Activated CD4-positive, CD25-positive, alpha-beta regulatory T cell treated with anti-CD3 and anti-CD28 coated beads, Interleukin-2, amount 50 U/mL, for 24 hours (primary cell): ENCODE measurements around the gene L3MBTL2.
"Not testable (repeated sequence)": the region's sequence is repeated elsewhere in the genome, so short reads cannot be mapped to it uniquely, and the experiment has no call there.

ENCODE experiments used
- ATAC-seq, 2 donors: fragments of 150-1000 bp; cut with Tn5 transposase; one replicate each; pipeline ENCODE4 v1.10.0; 2021; ENCODE audit warnings: mild to moderate bottlenecking in 1 of 2, moderate library complexity in 1 of 2

The L3MBTL2 gene

GRCh38 chr22:41241133-41241676 is 36.1 kb downstream of the L3MBTL2 start:
- no peak for ATAC-seq

- ATAC-seq: no peak
Observed at GRCh38 chr22:41242396-41243117, 37.4 kb downstream of the L3MBTL2 start.

GRCh38 chr22:41243361-41243760 is 38.2 kb downstream of the L3MBTL2 start:
- no peak for ATAC-seq

GRCh38 chr22:41245917-41246499 is 40.9 kb downstream of the L3MBTL2 start:
- ATAC-seq: no peak

GRCh38 chr22:41247703-41248102 is 42.6 kb downstream of the L3MBTL2 start:
- no peak for ATAC-seq

DNA sequence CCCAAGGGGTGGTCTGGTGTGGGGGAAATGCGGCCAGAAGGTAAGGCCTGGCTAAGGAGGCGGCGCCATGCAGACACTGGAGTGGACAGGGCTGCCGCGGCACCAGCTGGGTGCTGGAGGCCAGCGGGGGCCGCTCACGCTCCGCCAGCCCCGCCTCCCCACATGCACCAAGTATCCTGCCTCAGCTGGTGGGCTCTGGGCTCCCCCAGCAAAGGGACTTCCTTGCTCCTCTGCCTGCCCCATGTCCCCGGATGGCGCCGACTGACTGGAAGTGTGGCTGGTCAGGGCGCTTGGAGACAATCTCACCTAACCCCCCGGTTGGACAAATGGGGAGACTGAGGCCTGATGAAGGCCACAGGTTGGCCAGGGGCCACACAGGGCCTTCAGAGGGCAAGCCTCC is 43.2 kb downstream of the L3MBTL2 start:
- no peak for ATAC-seq

DNA sequence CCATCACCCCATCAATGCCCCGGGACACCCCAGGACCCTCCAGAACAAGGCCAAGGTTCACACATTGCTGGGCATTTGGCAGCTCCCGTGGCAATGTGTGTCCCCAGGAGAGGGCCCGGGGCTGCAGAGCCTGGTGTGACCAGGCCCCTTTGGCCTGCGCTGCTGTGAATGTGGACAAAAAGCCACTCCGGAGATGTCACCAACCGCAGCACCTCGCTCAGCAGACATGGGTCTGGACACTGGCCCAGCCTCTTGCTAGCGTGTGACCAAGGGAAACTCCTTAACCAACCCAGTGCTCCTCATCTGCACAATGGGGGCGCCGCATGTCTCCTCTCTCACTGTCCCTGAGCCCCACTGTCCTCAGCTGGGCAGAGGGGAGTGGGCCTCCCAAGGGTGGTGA is 43.6 kb downstream of the L3MBTL2 start:
- no peak for ATAC-seq

DNA sequence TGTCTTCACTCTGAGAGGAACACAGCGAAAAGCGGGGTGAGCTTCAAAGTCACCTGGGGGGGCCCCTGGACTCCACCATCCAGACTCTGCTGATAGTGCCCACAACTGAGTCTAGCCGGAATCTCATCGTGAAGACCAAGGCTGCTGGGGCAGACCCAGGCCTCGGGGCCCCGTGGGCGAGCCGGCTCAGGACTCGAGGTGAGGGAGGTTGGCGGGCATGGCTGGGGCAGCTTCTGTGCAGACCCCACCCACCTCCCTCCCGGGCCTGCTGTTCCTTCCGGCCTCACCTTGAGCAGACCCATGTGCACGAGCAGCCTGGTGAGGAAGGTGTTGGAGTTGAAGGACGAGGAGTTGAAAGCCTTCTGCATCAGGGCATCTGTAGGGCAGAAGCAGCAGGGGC is 44.3 kb downstream of the L3MBTL2 start:
- no peak for ATAC-seq

DNA sequence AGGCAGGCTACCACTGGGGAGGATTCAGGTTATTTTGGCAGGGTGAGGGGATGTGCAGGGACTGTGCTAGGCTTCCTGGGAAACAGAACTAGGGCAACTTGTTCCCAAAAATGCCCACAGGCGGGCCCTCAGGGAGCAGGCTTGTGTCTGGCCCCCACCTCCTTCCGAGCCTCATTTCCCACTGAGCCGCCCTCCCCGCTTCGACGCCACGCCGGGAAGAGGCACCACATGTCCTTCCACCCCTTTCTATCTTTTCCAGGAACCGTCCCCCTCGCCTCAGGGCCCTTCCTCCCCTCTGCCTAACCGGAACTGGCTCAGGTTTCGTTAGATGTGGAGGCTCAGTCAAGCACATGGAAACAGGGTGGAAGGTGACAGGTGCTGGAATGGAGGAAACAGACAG is 45.0 kb downstream of the L3MBTL2 start:
- ATAC-seq: no peak

GRCh38 chr22:41252365-41252764 is 47.3 kb downstream of the L3MBTL2 start:
- ATAC-seq: no peak

- no peak for ATAC-seq
Observed at GRCh38 chr22:41254230-41254629, 49.1 kb downstream of the L3MBTL2 start.

DNA sequence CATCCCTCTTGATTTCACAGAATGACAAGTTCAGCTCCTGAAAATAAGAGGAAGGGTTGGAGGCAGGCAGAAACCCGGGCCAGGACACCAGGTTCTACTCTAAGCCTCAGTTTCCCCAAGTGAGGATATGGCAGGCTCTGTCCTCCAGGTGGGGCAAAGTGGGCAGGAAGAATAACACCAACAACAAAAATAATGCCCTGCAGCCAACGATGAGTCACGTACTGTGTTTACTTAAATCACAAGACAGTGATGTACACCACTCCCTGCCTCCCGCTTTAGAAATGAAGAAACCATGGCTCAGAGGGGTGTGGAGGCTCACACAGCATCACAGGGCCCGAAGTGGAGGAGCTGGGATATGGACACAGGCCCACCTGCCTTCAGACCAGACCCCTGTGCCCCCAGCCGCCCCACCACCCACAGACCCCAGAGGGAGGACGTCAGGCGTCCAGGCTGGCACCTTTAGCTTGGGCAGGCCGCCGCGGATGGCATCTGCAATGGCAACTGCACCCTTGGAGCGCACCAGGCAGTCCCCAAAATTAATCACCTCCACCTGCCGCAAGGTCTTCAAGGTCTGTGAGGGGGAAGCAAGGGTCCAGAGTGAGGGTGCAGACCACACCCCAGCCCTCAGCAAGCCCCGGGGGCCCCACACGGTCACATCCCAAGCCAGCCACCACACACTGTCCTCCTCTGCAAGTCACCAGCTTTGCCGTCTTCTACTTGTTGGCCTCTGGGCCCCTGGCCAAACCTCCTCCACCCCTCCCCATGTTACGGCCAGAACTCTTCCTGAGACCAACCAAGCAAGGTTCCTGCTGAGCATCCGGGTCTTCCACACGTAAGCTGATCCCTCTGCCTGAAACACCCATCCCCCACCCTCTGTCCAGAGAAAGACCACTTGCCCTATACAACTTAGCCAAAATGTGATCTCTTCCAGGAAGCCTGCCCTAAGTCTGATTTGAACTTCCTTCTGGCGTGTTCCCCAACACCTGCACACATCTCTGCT is 51.4 kb downstream of the L3MBTL2 start:
- no peak for ATAC-seq

GRCh38 chr22:41257696-41258095 is 52.6 kb downstream of the L3MBTL2 start:
- no peak for ATAC-seq

- ATAC-seq: not testable (repeated sequence)
Observed at GRCh38 chr22:41259756-41260155, 54.6 kb downstream of the L3MBTL2 start.

DNA sequence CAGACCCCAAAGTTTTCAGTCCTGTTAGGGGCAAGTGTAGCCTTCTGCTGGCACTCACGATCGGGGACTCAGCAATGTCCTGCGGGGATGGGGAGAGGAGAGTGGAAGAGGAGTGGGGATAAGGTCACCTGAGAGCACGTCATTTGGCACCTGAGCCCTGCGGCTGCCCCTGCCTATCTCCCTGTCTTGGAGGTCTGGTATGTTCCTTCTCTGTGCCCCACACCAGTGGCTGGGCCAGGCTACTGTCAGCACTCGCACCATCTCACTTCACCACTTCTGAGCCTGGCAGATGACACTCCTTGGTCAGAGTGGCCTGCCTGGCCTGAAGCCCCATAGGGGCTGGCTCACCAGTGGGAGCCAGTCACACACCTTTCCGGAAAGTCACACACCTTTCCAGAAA is 55.8 kb downstream of the L3MBTL2 start:
- no peak for ATAC-seq

DNA sequence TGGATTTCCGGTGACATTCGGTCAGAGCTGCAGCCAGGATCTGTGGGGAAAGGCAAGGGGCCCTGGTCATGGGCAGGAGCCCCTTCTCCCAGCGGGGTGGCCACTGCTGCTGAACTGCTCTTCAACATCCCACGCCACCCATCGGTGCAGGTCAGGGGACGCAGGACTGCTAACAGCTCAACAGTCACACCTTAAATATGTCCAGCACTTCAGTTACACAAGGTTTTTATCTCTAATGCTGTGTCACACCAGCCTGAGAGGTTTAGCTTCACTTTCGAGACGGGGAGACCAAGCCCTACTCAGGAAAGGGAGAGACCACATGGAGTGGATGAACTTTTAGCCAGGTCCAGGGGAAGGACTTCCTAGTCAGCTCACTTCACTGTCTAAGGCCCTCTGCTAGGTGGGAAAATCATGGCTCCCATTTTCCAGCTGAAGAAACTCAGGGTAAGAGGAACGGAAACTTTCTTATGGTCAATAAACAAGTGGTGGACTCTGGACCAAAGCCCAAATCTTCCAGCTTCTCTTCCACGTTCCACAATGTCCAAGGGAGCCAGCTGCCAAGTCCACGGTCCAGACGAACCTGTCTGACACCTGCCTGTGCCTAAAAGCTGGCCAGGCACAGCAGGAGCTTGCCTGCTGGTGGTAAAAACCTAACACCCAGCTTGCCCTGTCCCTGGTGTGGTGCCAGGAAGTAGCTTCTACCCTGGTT is 56.6 kb downstream of the L3MBTL2 start:
- ATAC-seq: no peak

GRCh38 chr22:41262250-41262765 is 57.2 kb downstream of the L3MBTL2 start:
- no peak for ATAC-seq

DNA sequence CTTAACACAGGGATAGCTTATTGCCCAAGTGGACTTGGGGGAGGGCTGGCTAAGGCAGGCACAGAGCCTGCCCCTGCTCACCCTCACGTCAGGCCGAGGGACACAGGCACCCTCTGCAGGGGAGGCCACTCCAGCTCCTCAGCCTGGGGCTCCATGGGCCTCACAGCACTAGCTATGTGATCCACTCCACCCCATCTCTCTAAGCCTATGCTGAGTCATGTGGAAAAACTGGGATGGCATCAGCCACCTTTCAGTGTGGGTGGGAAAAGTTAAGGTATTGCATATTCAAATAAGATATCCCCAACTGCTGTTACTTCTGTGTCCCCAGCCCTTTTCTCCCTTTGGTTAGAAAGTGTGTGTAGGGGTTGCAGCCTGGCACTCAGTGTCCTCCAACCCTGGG is 58.6 kb downstream of the L3MBTL2 start:
- no peak for ATAC-seq

GRCh38 chr22:41264408-41264941 is 59.4 kb downstream of the L3MBTL2 start:
- ATAC-seq: no peak

DNA sequence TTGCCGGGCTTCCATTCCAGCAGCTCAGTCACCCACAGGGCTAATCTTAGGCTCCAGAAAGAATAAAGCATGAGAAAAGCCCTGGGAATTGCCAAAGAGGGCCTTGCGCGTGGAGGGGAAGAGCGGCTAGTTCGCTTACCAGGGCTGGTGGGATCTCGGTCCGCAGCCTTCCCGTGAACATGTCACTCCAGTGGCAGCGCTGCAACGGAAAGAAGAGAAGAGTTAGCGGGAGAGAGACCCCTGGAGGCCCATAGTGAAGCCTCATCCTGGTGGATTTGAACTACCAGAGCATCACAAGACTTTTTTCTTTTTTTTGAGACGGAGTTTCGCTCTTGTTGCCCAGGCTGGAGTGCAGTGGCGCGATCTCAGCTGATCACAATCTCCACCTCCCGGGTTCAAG is 62.8 kb downstream of the L3MBTL2 start:
- no peak for ATAC-seq

DNA sequence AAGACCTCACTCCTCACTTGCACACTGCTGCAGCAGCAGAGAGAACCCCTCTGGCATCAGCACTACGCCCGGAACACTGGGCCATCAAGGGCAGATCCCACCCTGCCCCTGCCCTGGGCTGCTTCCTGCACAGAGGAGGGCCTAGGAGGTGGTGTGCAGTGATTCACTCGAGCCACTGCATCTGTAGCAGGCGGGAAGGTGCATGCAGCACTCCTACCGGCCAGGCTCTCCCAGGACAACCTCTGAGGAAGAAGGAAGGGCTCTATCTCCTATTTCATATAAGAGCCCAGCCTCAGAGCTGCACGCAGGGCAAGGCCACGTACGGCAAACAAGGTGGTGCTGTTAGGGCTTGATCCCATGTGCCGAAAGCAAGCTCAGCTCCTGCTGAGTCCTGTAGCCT is 66.7 kb downstream of the L3MBTL2 start:
- ATAC-seq: no peak

- ATAC-seq: no peak
Observed at GRCh38 chr22:41273128-41273527, 68.0 kb downstream of the L3MBTL2 start.
